Prostate gland (tissue), 2 donors: ENCODE results near the gene CCND1. TPM values are rescaled to one million over a fixed set of nuclear protein-coding genes. Genes with fewer than 3 reads are reported as not detected.

Experiments used
- DNase-seq: peaks from one replicate; pipeline ENCODE4 v3.0.0-alpha.2; 2019; ENCODE audit warnings: low spot score
- H3K27ac ChIP-seq, 2 donors: fragments of 200-600 bp; sonication (generic); 2 replicates each; pipeline ENCODE4 v1.5.1; 2017 to 2019
- H3K27me3 ChIP-seq: fragments of 200-600 bp; sonication (generic); replicated peaks from 2 replicates; pipeline ENCODE4 v1.5.1; 2019; ENCODE audit not compliant: insufficient read depth
- H3K36me3 ChIP-seq, 2 donors: fragments of 200-600 bp; sonication (generic); 1 replicate in 1 of 2; 2 replicates in 1 of 2; pipeline versions ENCODE4 v1.5.1 to v1.8.1; 2017 to 2019
- H3K4me1 ChIP-seq: fragments of 200-600 bp; sonication (generic); replicated peaks from 2 replicates; pipeline ENCODE4 v1.5.1; 2019
- H3K4me3 ChIP-seq, 2 donors: fragments of 200-600 bp; sonication (generic); 2 replicates each; pipeline ENCODE4 v1.5.1; 2017 to 2019
- H3K9me3 ChIP-seq: fragments of 200-600 bp; sonication (generic); 2 replicates; pipeline ENCODE4 v1.5.1; 2017
- POLR2A ChIP-seq: fragments of 450-650 bp; IDR thresholded peaks from one replicate; pipeline ENCODE4 v1.6.1; 2016; ENCODE audit warnings: antibody characterized with exemption, mild to moderate bottlenecking
- POLR2AphosphoS5 ChIP-seq: sonication (generic); formaldehyde crosslinking; IDR thresholded peaks from one replicate; pipeline ENCODE4 v1.6.1; 2017; ENCODE audit warnings: antibody characterized with exemption
- WGBS: methylation state at CpG from one replicate; pipeline ENCODE4 v1.1.5; 2018; 5-methylcytosine and 5-hydroxymethylcytosine counted together
- intact Hi-C: fragments of 100-400 bp; cut with DNase I; formaldehyde crosslinking; loops from one replicate; pipeline ENCODE4 v1.14.2; 2022
- total RNA-seq, 2 donors: library from RNA; depleted of rRNA; stranded (reverse); fragments of >200 nt; gene quantifications; one replicate each; pipeline ENCODE4 v1.1.0, GENCODE V29; 2016
- TF ChIP-seq, protein P1 (sequence below), 4 experiments: fragments of 200-600 bp in 2 of 4; fragments of 450-650 bp in 2 of 4; sonication (generic) in 2 of 4; IDR thresholded peaks; 1 replicate in 3 of 4; 2 replicates in 1 of 4; pipeline ENCODE4 v1.5.1; 2016 to 2019; ENCODE audit warnings: antibody characterized with exemption in 4 of 4, mild to moderate bottlenecking in 2 of 4, moderate library complexity in 2 of 4

CCND1 gene
- total RNA-seq, 2 donors from 2014 or later = 69.2 to 188 TPM

DNA sequence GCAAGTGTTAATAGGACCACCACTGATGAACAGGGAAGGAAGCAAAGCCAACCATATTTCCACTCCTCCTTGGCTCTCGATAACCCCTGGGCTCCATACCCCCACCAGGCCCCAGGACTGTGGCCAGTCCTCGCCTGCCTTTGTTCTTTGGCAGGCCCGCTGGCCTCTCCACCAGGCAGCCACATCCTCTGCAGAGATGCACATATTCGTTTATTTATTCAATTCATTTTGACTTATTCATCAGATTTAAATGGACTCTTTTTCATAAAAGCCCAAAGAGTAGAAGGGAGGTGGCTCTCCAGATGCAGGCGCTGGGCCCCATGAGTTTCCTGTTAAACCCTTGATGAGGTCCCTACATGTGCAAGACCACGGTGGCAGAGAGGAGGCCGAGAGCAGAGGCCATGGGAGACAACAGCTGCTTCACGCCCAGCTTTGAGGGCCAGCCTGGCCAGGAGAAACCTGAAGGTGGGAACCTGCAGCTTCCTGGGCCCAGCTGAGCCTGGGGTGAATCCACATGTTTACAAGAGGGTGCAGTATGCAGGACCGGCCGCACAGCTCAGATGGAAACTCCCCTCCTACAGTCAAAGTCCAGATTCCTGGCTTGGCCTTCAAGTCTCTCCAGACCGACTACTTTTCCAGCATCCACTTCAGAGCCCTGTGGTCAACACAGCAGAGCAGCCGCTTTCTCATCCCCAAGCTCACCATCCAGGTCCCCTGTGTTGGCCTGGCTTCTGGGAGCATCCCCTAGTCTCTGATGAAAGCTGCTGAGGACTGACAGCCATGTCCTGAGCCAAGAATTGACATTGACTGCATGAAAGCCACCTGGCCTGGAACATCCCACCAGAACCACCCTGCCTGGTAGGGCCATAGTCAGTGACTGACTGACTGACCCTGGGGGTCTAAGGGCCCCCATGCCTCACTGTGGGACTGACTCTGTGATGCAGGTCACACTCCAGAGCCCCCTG lies 39.7 kb upstream of the CCND1 start:
- H3K4me1 ChIP-seq = no peaks in the 10 kb centered on the region
- no peaks in the 10 kb centered on the region for H3K9me3 ChIP-seq
- intact Hi-C loops = no loop called here
- TF ChIP-seq, protein P1, sequence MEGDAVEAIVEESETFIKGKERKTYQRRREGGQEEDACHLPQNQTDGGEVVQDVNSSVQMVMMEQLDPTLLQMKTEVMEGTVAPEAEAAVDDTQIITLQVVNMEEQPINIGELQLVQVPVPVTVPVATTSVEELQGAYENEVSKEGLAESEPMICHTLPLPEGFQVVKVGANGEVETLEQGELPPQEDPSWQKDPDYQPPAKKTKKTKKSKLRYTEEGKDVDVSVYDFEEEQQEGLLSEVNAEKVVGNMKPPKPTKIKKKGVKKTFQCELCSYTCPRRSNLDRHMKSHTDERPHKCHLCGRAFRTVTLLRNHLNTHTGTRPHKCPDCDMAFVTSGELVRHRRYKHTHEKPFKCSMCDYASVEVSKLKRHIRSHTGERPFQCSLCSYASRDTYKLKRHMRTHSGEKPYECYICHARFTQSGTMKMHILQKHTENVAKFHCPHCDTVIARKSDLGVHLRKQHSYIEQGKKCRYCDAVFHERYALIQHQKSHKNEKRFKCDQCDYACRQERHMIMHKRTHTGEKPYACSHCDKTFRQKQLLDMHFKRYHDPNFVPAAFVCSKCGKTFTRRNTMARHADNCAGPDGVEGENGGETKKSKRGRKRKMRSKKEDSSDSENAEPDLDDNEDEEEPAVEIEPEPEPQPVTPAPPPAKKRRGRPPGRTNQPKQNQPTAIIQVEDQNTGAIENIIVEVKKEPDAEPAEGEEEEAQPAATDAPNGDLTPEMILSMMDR (IDR thresholded peaks at IDR 0.05) = no peak
- TF ChIP-seq POLR2AphosphoS5 = no peak
- no peak for TF ChIP-seq POLR2A
- DNase-seq = no peak
- no peaks in the 10 kb centered on the region for H3K27me3 ChIP-seq
- no peaks in the 10 kb centered on the region for H3K36me3 ChIP-seq
- no peak overlapping the region for H3K4me3 ChIP-seq
- 93% methylated on average over 12 of the region's 12 CpGs for WGBS
- no peak overlapping the region for H3K27ac ChIP-seq

GRCh38 chr11:69603111-69603836 lies 37.7 kb upstream of the CCND1 start:
- Histone ChIP-seq H3K9me3 (no peaks in the 10 kb centered on the region), H3K27ac (no peak overlapping the region), H3K4me1 (no peaks in the 10 kb centered on the region), H3K36me3 (no peaks in the 10 kb centered on the region), H3K4me3 (no peak overlapping the region), H3K27me3 (no peaks in the 10 kb centered on the region)
- TF ChIP-seq POLR2A = no peak
- intact Hi-C loops = no loop called here
- no peak for DNase-seq
- WGBS = 36% methylated on average over 16 of the region's 16 CpGs

DNA sequence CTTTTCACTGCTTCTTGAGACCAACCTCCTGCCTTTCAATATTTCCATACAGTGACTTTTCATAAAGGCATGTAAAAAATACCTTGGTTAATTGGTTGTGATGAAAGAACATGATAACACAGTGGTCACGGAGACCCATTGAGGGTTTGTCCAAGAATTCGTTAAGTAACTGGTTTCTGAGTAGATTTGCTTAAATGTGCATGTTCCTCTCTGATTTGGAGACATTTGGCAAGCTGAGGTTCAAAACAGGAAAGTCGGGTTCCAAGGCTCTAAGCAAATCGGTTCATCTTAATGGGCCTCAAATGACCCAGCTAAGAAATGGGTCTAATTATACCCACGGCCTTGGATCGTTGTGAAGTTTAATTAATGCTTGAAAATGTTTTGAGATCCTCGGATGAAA lies 36.9 kb upstream of the CCND1 start:
- Histone ChIP-seq H3K27me3 (no peaks in the 10 kb centered on the region), H3K4me1 (no peaks in the 10 kb centered on the region), H3K4me3 (no peak overlapping the region), H3K36me3 (no peaks in the 10 kb centered on the region), H3K27ac (no peak overlapping the region), H3K9me3 (no peaks in the 10 kb centered on the region)
- intact Hi-C loops = no loop called here
- 55% methylated on average over 7 of the region's 7 CpGs for WGBS
- TF ChIP-seq, protein P1 (IDR thresholded peaks at IDR 0.05) = no peak
- TF ChIP-seq POLR2AphosphoS5 (no peak), POLR2A (no peak)
- no peak for DNase-seq

DNA sequence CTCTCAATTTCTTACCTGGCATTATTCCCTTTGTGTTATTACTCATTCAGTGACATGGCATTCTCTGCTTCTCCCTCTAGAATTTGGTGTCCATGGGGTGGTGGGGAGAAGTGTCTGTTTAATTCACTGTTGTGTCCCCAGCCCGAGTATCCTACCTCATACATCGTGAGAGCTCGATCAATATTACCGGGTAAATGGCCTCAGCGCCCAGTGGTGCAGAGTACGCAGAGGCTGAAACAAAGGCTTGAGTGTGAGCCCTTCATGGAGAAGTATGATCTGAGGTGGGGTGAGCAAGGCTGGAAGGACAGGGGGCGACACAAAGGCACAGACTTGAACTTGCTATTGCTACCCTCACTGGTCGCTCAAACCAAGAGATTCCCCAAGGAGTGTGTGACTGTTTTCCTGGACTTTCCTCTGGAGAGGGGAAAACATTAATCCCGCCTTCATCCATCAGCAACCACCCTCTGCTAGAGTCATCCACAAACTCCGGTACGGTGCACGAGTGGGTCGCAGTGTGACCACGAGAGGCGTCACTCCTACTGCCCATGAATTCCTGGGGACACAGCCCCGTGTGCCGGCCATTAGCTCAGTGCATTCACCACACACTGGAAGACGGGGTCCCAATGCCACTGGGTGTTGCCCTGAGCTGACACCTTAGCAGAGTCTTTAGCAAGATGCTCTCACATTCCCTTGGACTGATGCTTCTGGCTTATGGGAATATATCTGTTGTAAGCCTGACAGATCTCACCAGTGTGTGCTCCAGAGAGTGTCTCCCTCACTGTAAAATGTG lies 35.0 kb upstream of the CCND1 start:
- 92% methylated on average over 18 of the region's 18 CpGs for WGBS
- no peaks in the 10 kb centered on the region for H3K36me3 ChIP-seq
- no peak overlapping the region for H3K27ac ChIP-seq
- TF ChIP-seq, protein P1 (IDR thresholded peaks at IDR 0.05) = no peak
- no peak for TF ChIP-seq POLR2A
- no peak for TF ChIP-seq POLR2AphosphoS5
- H3K4me3 ChIP-seq = no peak overlapping the region
- intact Hi-C loops = no loop called here
- no peaks in the 10 kb centered on the region for H3K27me3 ChIP-seq
- no peak for DNase-seq
- H3K4me1 ChIP-seq = no peaks in the 10 kb centered on the region
- no peaks in the 10 kb centered on the region for H3K9me3 ChIP-seq

GRCh38 chr11:69609351-69609750 lies 31.6 kb upstream of the CCND1 start:
- Histone ChIP-seq H3K27ac (no peak overlapping the region), H3K27me3 (no peaks in the 10 kb centered on the region), H3K9me3 (no peaks in the 10 kb centered on the region), H3K4me3 (no peak overlapping the region), H3K4me1 (no peaks in the 10 kb centered on the region), H3K36me3 (no peaks in the 10 kb centered on the region)
- DNase-seq = no peak
- intact Hi-C loops = no loop called here
- 86% methylated on average over 2 of the region's 2 CpGs for whole genome bisulfite sequencing
- TF ChIP-seq POLR2A = no peak
- TF ChIP-seq POLR2AphosphoS5 = no peak
- TF ChIP-seq, protein P1 (IDR thresholded peaks at IDR 0.05) = no peak
